Activated T-helper 9 cell treated with anti-CD3 and anti-CD28 coated beads, Interleukin-2, amount 50 U/mL, for 16 hours (primary cell): ENCODE results near the gene C1QTNF5.
A peak's percentile ranks its signal among the peaks of the same experiment; 100 is the strongest.

Source experiments
- DNase-seq: peaks from one replicate; pipeline ENCODE4 v3.0.0-alpha.2; 2020; ENCODE audit warnings: low read depth

C1QTNF5 gene

DNA sequence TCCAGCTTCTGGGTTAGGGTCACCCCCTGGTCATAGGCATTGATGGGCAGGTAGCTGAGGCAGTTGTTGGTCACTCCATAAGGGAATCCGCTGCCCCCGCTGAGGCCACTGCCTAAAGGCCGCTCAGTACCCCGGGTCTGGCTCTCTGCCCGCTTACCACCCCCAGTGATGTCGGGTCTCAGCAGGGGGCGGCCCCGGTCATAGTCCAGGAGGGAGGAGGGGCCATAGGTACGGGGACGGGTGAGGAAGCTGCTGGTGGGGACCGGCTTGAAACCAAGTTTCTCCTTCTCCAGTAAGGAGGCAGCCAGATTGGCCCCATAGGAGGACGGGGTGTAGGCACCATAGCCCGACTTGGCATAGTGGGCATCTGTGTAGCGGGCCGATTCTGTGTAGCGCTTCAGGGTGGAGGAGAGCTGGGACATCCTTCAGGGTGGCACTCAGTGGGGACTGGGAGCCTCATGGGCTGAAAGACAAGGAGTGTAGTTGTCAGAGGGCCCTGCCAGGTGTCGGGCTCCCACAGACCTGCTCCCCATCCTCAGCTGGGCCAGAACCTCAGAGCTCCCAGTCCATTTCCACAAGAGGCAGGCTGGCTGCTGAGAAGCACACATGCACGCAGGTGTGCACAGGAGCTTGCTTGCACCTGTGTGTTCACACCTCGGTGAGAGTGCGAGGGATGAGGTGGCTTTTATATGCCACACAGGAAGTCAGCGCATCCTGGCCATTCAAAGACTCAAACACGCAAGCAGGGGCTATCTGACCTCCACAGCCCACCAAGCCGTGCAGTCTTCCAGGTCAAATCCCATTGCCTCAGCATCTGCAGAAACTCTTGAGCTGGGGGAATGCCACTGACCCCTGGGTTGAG lies 32.6 kb upstream of the C1QTNF5 start:
- DNase-seq: no peak

DNA sequence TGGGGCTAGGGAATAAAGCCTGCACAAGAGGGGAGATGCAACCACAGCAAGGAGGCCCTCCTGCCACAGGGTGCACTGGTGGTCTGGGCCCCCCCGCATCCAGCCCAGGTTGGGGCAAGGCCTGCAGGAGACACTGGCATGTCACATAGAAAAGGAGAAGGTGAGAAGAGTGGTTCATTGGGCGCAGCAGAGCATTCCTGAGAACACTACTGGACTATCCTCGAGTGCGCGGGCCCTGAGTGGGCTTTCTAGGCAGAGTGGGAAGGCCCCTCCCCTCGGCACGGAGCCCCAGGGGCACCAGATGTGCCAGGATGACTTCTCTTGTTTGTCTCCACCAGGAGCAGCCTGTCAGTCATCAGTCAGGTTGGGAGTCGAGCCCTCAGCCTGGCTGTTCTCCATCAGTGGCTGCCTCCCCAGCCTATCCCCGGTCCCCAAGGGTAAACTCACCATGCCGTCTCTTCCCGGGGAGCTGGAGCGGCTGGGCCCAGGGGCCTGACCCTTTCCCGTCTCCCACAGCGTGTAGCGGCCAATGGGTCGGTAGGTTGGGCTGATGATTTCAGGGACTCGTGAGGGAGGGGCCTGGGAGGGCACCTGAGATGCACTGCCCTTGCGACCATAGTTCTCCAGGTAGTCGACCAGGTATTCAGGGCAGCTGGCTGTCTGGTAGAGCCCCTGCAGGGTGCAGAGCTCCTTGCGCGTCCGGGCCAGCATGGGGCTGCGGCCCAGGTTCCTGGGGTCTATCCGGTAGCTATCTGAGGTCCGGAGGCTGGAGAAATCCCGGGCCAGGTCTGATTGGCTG lies 31.8 kb upstream of the C1QTNF5 start:
- DNase-seq: no peak

DNA sequence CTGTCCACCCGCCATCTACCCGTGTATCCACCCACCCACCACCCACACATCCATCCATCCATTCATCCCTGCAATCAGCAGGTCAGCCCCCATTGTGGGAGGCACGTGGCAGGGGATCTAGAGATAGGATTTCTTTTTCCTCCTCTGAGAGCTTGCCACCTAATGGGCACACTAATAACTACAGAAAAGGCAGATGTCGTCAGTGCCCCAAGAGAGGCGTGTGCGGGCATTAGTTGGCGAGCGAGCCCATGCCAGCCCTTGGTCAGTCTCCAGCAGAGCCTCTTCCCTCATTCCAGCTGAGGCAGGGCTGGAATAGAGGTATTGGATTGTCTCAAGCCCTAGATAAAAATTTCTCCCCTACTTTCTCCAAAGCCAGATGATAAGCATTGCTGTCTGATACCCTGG lies 31.1 kb upstream of the C1QTNF5 start:
- DNase-seq: no peak

DNA sequence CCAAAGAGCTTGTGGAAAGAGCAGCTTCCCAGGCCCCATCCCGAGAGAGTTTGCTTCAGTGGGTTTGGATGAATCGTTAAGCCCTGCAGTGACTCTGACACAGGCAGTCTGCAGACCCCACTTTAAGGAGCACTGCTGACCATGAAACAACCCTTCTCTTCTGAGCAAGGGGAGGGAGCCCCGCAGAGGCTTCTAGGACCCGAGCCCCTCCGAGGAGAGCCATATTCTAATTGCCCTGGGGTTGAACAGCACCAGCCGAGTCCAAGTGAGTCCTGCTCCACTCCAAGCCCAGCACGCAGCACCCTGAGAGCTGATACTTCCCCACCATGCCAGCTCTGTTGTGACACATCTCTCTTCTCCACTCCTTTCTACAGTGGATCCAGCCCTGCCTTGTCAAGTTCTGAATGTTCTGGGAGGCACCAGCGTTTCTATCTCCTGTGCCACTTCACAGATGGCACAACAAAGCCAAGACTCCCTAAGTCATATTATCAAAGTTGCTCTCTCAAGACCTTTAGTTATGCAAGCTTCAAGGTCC lies 30.5 kb upstream of the C1QTNF5 start:
- no peak for DNase-seq

DNA sequence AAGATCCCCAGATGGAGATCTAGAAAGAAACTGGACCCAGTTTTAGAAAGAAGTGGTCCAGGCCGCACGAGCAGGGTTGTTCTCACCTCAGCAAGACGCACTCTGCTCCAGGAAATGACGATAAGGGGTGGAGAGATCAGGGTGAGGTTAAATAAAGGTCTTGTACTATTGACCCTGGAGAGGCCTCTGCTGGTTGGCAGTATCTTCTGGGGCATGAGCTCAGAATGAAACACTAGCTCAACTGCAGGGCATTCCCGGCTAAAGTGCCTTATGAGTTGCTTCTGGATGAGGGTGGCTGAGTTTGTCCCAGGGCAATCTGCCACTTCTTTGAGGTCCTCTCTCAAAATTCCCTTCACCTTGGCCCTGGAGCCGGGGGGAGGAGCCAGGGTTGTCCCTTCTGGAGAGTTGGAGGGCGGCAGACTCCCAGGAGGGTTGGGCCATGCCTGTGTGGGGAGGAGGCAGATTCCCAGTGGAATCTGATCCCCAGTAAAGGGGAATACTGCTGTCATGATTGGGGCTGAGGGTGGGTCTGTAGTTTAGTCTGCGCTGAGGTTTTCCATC lies 29.9 kb upstream of the C1QTNF5 start:
- DNase-seq: no peak

DNA sequence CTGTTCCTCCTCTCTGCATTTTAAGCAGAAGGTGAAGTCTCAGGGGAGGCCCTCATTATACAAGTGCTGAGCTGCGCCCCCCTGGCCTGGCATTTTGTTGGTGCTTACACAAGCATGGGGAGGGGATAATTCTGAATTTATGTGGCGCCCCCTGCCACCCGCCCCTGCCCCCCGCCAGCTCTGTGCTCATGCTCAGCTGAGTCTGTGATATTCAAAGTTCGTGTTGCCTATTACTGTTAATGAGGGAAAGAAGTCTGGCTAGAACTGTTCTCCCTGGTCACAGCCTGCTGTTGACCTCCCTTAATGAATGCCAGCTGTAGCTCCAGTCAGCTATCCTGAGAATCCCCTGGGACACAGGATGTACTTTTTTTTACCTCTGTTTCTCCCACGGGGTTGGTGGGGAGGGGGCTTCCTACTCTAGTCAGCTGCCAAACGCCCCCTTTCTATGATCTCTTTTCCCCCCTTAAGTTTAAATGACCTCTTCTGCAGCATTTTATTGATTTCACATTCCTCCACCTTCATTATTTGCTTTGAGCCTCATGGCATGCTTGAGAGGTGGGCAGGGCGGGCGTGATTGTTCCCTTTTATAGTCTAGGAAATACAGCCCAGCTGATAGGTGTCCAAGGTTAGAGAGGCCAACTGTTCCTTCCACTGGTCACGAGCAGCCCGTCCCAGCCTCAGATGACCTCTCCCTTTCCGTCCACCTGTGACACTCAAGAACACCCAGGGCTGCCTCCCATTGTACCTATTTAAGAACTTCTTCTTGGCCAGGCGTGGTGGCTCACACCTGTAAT lies 28.6 kb upstream of the C1QTNF5 start:
- no peak for DNase-seq

DNA sequence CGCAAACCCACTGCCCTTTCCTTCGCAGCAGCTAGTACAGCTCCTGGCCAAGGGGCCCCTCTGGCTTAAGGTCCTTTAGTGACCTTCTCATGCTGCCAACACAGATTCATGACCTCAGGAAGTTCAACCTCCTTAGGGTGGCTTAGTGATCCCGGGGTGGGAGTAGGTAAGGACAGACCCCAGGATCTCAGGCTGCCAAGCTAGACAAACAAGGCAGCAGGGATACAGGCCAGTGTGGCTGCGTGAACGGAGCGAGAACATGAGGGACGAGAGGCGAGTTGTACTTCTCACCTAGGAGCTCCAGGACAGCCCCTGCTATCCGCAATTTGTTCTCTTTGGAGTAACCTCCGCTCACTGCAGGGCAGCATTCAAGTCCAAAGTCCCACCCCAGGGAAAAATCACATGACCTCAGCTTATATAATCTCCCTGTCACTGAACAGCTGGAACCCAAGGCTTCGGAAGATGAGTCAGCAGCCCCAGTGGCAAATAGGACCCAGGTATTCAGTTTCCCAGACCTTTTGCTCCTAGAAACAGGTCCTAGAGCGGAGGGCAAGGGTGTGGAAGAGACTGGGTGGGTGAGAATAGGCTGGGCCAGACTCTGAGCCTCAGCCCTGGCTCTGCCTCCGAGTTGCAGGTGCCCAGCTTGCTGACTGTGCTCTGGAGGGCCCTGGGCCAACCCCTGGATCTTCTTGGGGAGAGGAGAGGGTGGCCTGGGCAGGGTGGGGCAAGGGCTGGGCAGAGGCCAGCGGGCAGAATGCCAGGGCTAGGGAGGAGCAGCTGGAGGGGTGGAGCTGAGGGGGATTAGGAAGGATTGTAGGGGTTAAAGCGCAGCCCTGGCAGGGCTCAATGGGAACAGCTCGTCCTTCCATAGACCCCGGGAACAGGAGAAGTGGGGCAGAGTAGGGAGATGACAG lies 27.7 kb upstream of the C1QTNF5 start:
- no peak for DNase-seq

DNA sequence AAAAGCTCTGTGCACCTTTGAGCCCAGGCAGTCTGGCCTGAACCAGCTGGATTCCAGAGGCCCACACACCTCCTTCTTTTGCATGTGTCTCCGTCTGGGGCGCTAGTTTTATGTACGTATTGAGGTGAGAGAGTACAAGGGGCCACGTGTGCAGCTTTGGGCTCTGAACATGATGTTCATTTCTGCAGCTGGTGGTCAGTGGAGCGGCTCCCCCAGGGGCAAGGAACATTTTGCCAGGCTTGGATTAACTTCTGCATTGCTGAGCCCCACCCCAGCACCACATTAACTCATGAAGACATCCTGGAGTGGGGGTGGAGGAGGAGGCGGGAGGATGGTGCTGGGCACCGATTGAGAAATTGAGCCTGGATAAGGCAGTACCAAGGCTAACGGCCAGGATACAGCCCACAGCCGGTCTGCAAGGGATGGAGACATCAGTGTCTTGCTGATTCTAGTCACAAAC lies 27.0 kb upstream of the C1QTNF5 start:
- DNase-seq: no peak

DNA sequence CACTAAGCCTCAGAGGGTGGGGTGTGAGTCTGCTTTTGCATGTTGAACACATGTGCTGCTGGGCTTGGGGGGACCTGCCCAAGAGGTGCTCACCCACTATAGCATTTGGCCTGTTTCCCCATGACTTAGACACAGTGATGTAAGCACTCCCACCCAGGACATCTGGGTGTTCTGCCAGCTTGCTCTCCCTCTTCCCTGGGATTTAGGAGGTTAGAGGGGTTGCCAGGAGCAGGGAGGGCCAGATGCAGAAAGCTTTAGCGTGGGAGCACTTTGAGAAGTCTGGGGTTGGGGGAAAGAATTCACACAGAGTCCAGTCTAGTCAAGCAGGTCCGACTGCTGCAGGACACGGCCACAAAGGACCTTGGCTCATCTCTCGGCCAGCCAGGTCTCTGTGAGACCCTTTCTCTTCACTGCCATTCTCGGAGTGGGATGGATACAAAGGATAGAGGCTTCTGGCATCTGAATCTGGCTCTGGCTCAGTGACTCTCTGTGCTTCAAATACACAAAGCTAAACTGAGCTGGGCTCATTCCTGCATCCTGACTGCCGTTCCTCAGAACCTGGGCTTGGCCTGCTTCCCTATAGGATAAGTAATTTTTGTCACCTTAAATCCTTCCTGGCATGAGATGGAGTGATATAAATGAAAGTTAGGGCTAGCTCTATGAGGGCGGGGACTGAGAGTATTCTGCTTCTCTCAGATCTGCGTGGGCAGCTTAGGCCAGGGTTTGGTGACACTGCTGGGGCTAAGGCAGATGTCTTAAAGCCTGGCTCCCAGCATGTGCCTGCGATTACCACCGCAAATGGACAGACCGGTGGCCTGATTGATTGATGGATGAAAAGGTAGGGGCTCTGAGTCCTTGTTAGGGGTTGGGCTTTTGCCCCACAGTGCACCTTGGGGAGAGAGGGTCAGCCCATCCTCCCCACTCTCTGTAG lies 26.3 kb upstream of the C1QTNF5 start:
- no peak for DNase-seq

DNA sequence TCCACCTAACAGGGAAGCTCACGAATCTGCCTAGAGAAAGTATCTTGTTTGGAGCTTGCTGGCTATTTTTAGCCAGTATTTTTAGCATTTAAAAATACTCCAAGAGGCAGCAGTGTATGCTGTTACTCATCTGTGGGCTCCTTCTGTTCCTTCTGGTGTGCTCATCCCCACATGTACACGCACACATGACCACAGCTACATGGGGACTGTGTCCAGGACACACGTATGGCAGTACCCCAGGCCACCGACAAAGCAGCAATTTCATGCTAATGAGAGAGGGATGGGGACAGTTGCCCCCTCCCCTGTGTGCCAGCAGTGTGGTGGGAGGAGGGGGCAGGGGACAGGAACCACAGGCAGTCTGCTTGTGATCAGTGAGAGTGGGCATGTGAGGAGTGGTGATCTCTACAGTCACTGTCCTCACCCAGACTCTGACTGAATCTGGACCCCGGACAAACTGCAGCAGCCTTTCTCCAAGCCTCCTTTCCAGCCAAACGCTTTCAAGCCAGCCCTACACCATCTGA lies 24.4 kb upstream of the C1QTNF5 start:
- no peak for DNase-seq

DNA sequence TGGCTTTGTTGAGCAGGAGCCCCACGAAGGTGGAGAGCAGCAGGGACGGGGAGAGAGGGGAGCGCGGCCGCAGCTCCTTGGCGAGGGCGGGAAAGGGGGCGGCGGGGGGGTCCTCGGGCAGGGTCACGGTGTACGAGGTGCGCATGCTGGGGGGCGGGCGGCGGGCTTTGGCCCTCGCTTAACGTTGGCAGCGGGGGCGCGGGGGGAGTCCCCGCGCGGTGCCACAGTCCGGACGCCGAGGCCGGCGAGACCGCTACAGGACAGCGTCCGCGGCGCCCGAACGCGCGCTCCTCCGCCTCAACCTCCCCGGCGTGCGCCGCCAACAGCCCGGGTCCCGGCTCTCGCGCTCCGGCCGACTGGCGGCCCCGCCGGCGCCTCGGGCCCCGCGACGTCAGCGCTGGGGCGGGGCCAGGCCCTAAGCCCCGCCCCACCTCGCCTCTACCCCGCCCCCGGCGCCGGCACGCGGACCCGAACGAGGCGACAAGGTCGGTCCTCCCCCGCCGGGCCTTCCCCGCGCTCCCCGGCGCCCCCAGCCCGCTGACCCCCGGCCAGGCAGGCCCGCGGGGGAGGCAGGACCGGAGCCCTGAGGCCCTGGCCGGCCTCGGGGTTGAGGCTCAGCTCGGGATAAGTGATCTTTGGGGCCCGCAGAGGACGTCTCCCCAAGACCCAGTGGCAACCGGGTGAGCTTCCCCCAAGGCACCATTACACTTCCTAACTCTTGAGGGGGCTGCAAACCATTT lies 23.3 kb upstream of the C1QTNF5 start:
- DNase-seq: peak; percentile 33

DNA sequence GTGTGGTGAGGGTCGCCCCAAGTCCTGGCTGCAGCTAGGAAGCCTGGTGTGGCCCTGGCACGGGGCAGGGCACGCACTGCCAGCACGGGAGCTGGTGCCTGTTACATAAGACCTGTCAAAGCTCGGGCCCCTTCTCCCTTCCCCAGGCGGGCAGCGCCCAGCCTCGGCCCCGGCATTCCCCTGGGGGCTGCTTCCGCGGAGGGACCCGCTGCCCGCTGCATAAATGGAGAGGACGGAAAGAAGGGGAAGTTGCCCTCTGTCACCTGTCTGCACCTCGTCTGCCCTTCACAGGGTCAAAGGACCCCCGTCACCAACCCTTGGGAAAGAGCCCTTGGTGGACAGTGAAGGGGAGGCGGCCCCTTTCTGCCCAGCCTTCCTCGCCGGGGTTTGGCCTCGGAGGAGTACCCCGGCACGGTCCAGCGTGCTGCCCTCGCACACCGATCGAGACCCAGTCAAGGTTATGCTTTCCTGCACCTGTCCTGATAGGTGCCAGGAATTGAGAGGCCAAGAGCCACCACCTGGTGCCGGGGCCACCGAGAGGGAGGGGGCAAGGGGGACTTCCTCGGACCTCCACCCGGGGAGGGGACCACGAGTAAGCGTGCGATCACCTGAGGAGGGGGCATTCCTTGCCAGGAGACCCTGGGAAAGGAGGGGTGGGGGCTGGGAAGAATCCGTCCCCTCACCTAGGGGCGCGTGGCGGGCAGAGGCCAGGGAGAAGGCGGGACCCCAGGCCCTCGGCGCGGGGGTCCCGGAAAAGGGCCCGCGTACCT lies 22.6 kb upstream of the C1QTNF5 start:
- DNase-seq: no peak

DNA sequence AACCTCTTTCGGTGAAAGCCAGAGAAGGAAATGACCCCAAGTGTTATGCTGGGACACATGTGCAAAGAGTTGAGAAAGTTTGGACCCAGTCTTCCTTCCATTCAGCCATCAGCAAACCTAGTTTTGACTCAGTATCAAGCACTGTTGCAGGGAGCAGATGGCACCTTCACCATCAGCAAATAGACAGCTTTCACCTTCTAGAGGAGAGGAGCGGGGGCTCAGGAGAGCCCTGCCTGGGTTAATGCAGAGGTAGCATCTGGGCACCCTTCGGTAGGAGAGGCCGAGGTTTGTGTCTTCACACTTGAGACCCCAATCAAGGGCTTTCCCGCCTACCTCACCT lies 22.0 kb upstream of the C1QTNF5 start:
- DNase-seq: no peak

DNA sequence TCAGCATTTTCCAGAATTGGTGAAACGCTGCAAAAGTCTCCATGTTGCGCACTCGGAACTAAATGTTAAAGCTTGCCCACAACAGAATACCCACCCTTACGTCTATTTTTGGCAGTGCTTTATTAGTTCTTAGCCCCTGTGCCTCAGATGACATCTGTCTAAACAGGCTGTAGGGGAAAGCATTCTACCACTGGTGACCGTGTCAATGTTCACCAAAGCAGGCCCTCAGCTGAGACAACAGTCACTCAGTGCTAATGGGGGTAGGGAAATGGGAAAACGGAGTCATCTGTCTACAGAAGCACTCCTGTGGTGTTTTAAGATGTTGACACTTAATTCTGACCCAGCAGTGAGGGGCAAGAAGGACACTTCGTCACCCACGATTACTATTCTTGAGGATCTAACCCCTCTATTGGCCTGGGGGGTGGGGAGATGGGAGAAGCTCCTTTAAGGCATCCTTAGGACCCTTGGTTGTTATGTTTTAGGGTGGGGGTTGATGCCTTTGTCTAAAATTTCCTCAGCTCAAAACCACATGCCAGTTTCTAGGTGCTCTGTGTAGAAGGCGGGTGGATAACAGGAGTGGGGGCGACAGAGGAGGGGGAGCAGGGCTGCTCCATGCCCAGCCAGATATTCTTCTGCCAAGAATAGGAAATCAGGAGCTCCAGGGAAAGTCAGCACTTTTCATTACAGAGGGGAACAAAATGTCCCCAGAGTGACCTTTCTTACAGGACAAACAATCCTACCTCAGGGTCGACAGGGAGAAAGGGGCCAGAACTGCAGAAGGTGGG lies 21.4 kb upstream of the C1QTNF5 start:
- no peak for DNase-seq

DNA sequence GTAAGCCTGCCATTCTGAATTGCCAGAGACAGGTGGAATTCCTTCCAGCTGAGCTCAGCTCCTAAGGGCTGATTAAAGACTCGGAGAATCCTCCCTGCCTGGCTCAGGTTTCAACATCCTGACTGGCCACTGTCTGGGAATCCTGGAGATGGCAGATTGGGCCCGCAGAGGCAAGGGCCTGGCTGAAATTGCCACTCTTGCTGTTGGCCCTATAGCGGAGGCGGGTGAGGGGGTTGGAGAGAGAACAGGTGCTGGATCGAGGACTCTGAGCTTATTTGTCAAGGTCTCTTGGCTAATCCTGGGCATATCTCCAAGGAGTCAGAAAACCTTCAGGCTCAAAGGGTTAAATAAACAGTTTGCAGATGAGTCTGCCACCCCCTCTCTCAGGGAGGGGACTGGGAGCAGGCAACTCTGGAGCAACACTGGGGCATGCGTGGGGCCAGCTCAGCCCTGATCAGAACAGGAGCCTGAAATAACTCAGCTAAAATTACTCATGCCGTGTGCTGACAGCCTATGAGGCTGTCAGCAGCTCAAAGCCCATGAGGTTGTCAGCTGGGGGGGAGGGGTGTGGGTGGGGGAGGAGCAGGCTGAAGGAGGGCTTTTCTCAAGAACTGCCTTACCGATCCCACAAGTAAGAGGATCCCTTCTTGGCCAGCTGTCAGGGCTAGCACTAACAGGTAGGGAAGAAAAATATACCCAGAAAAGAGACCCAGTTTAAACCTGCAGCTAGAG lies 20.5 kb upstream of the C1QTNF5 start:
- DNase-seq: no peak
